Large intestine (tissue), 3 donors: ENCODE measurements around the gene FBXL2. TPM values are rescaled to one million over a fixed set of nuclear protein-coding genes. Genes with fewer than 3 reads are reported as not detected.
"Not testable (repeated sequence)": the region's sequence is repeated elsewhere in the genome, so short reads cannot be mapped to it uniquely, and the experiment has no call there.

ENCODE experiments used
- DNase-seq, 2 donors: peaks; one replicate each; pipeline versions ENCODE4 v3.0.0 to v3.0.0-alpha.2; 2013
- H3K27ac ChIP-seq: one replicate; pipeline ENCODE4 v1.5.1; 2013; ENCODE audit warnings: low read length
- H3K27me3 ChIP-seq: 2 replicates; pipeline ENCODE4 v1.6.1; 2013; ENCODE audit warnings: low read length; ENCODE audit not compliant: control insufficient read depth, insufficient read depth
- H3K36me3 ChIP-seq: 2 replicates; pipeline ENCODE4 v1.6.1; 2013; ENCODE audit warnings: low read length; ENCODE audit not compliant: control insufficient read depth, insufficient read depth
- H3K4me1 ChIP-seq: one replicate; pipeline ENCODE4 v1.6.1; 2013; ENCODE audit warnings: low read length; ENCODE audit not compliant: control insufficient read depth, insufficient read depth
- H3K4me3 ChIP-seq: one replicate; pipeline ENCODE4 v1.5.1; 2013; ENCODE audit warnings: low read length
- H3K9me3 ChIP-seq: one replicate; pipeline ENCODE4 v1.6.1; 2013; ENCODE audit warnings: mild to moderate bottlenecking, low read depth, low read length, moderate library complexity; ENCODE audit not compliant: control insufficient read depth
- WGBS: methylation state at CpG from one replicate; pipeline ENCODE4 v1.1.5; 2013; ENCODE audit warnings: low lambda C conversion rate; ENCODE audit not compliant: insufficient coverage; 5-methylcytosine and 5-hydroxymethylcytosine counted together
- polyA plus RNA-seq: library from polyadenylated mRNA; unstranded; fragments of 120-200 nt; gene quantifications from one replicate; pipeline ENCODE4 v1.2.1, GENCODE V29; 2013

FBXL2 gene
- polyA plus RNA-seq, 1 donor: 27.7 TPM

DNA sequence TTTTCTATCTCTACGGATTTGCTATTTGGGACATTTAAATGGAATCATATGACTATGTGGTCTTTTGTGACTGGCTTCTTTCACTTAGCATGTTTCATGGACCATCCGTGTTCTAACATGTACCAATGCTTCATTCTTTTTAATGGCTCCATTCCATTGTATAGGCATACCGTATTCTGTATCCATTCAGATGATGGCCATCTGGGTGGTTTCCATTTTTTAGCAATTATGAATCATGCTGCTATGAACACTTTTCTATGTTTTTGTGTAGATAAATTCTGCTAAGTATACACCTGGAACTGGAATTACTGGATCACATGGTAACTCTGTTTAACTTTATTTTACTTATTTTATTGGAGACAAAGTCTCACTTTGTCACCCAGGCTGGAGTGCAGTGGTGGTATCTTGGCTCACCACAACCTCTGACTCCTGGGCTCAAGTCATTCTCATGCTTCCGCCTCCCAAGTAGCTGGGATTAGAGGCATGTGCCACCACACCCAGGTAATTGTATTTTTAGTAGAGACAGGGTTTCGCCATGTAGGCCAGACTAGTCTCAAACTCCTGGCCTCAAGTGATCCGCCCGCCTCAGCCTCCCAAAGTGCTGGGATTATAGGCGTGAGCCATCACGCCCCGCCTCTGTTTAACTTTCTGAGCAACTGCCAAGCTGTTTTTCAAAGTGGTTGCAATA lies 149.5 kb downstream of the FBXL2 start:
- no peaks in the 10 kb centered on the region for H3K9me3 ChIP-seq
- DNase-seq: peak; percentile 89 to 95
- H3K27ac ChIP-seq: peak overlapping the region; percentile 76
- no peaks in the 10 kb centered on the region for H3K27me3 ChIP-seq
- H3K4me3 ChIP-seq: no peak overlapping the region
- WGBS: no CpG with 5 or more reads among the region's 10 CpGs
- peaks cover 9% of the 10 kb centered on the region for H3K4me1 ChIP-seq
- H3K36me3 ChIP-seq: peaks cover 18% of the 10 kb centered on the region

DNA sequence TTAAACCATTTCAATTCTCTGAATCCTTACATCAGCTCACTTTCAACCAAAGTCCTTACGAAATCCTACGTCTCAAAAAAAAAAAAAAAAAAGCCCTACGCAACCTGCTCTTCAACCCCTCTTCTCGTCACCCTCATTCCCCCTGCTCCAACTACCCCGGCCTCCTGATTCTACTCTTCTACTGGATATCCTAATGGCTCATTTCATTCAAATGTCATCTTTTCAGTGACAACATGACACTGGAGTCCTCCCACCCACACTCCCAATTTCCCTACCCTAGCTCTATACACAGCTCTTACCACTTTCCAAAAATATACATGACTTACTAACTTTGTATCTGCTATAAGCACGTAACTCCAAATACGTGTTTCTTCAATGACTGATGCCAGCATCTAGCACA lies 151.5 kb downstream of the FBXL2 start:
- Histone ChIP-seq H3K9me3 (no peaks in the 10 kb centered on the region), H3K4me3 (no peak overlapping the region), H3K27ac (no peak overlapping the region), H3K27me3 (no peaks in the 10 kb centered on the region), H3K36me3 (peaks cover 9% of the 10 kb centered on the region), H3K4me1 (peaks cover 9% of the 10 kb centered on the region)
- DNase-seq: no peak
- WGBS: 96% methylated on average over 4 of the region's 7 CpGs

DNA sequence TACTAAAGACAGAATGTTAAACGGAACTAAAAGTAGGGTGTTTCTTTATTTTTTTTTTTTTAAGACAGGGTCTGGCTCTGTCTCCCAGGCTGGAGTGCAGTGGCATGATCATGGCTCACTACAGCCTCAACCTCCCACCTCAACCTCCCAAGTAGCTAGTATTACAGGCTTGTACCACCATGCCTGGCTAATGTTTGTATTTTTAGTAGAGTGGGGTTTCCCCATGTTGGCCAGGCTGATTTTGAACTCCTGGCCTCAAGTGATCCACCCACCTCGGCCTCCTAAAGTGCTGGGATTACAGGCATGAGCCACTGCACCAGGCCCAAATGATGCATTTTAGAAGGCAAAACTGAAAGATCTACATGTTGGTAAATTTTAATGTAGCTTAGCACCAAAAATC lies 152.1 kb downstream of the FBXL2 start:
- 100% methylated on average over 1 of the region's 2 CpGs for WGBS
- not testable (repeated sequence) for H3K27me3 ChIP-seq, H3K36me3 ChIP-seq, H3K27ac ChIP-seq, DNase-seq, H3K9me3 ChIP-seq, H3K4me3 ChIP-seq, H3K4me1 ChIP-seq

DNA sequence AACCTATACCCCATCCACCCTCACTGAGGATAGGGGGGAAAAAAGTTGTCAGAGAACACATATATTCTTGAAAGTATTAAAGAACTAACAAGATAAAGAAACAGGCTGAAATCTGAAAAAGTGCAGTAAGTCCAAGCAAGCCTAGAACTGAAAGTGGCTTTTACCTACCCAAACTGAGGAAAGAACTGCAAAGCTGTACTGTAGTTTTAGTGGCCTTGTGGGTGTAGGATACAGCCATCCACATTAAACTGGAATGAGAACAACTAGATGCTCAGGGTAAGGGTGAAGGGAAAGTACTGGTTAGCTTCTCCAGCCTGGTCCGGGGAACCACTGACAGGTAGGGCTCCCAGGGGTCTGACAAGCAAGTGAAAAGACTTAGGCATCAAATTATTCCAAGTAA lies 152.8 kb downstream of the FBXL2 start:
- no peaks in the 10 kb centered on the region for H3K9me3 ChIP-seq
- H3K4me1 ChIP-seq: peaks cover 9% of the 10 kb centered on the region
- no CpG with 5 or more reads among the region's 1 CpG for WGBS
- no peak overlapping the region for H3K27ac ChIP-seq
- no peak for DNase-seq
- peaks cover 4% of the 10 kb centered on the region for H3K36me3 ChIP-seq
- no peak overlapping the region for H3K4me3 ChIP-seq
- no peaks in the 10 kb centered on the region for H3K27me3 ChIP-seq

GRCh38 chr3:33430571-33430970 lies 153.3 kb downstream of the FBXL2 start:
- WGBS: no CpG with 5 or more reads among the region's 4 CpGs
- H3K4me1 ChIP-seq: peaks cover 9% of the 10 kb centered on the region

DNA sequence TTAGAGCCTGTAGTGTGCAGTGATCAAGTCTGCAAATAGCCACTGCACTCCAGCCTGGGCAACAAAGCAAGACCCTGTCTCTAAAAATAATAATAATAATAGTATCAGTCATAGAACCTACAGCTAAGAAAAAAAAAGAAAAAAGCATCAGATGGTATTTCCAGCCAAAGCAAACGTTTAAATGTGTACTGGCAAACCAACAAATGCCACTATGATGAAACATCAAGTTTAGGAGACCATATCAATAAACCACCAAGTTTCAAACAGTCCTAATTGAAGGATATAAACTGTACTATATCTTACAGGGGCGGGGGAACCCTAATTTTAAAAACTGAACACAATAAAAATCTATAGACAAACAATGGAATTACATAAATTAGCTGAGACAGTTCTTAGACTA lies 156.6 kb downstream of the FBXL2 start:
- Histone ChIP-seq H3K27ac (no peak overlapping the region), H3K27me3 (no peaks in the 10 kb centered on the region), H3K4me1 (peaks cover 7% of the 10 kb centered on the region), H3K4me3 (no peak overlapping the region), H3K9me3 (no peaks in the 10 kb centered on the region), H3K36me3 (no peaks in the 10 kb centered on the region)
- DNase-seq: no peak
- 100% methylated on average over 1 of the region's 2 CpGs for WGBS

More at GRCh38 chr3:33430571-33430970, 153.3 kb downstream of the FBXL2 start:
- no peak for DNase-seq
- no peak overlapping the region for H3K27ac ChIP-seq
- H3K27me3 ChIP-seq: no peaks in the 10 kb centered on the region
- H3K9me3 ChIP-seq: no peaks in the 10 kb centered on the region
- H3K4me3 ChIP-seq: no peak overlapping the region
- peaks cover under 1% of the 10 kb centered on the region for H3K36me3 ChIP-seq

Other genes starting within 250 kb of the FBXL2 start
- gene GLB1, start 180.3 kb upstream of the FBXL2 start, polyA plus RNA-seq: 72.0 TPM
- 3.2 TPM for gene TMPPE, start 180.3 kb upstream of the FBXL2 start, polyA plus RNA-seq
- gene CRTAP, start 163.4 kb upstream of the FBXL2 start, polyA plus RNA-seq: 114 TPM
- gene SUSD5, start 58.6 kb upstream of the FBXL2 start, polyA plus RNA-seq: 1.2 TPM
- 78.3 TPM for gene UBP1, start 163.0 kb downstream of the FBXL2 start, polyA plus RNA-seq